Kidney (tissue), 14 donors: ENCODE data around the gene HOXD12. TPM values are rescaled to one million over a fixed set of nuclear protein-coding genes. Genes with fewer than 3 reads are reported as not detected.
A peak's percentile ranks its signal among the peaks of the same experiment; 100 is the strongest.

Experiments
- DNase-seq, 5 donors: peaks; one replicate each; pipeline ENCODE4 v3.0.0-alpha.2; 2013 to 2020
- FAIRE-seq: peaks from 2 replicates; lab custom pipeline; 2012; peaks lifted over from hg19 to GRCh38; lab: Jason Lieb, UNC
- H3K27ac ChIP-seq, 2 donors: one replicate each; pipeline ENCODE4 v1.7.0; 2013; ENCODE audit warnings: low read depth in 2 of 2, low read length in 2 of 2, inconsistent platforms in 1 of 2
- H3K27me3 ChIP-seq: one replicate; pipeline ENCODE4 v1.7.1; 2013; ENCODE audit warnings: low read length, inconsistent platforms; ENCODE audit not compliant: control insufficient read depth, insufficient read depth
- H3K36me3 ChIP-seq, 3 donors: one replicate each; pipeline versions ENCODE4 v1.7.0 to v1.7.1; 2013; ENCODE audit warnings: low read length in 3 of 3, control low read depth in 1 of 3, inconsistent platforms in 1 of 3; ENCODE audit not compliant: insufficient read depth in 3 of 3, control insufficient read depth in 2 of 3
- H3K4me1 ChIP-seq, 3 donors: one replicate each; pipeline versions ENCODE4 v1.7.0 to v1.7.1; 2013; ENCODE audit warnings: low read length in 3 of 3, inconsistent platforms in 1 of 3, low read depth in 1 of 3; ENCODE audit not compliant: control insufficient read depth in 2 of 3, insufficient read depth in 2 of 3
- H3K4me3 ChIP-seq, 3 donors: one replicate each; pipeline versions ENCODE4 v1.7.0 to v1.8.1; 2013; ENCODE audit warnings: low read length in 3 of 3, control low read depth in 1 of 3, inconsistent platforms in 1 of 3
- H3K9ac ChIP-seq, 3 donors: one replicate each; pipeline versions ENCODE4 v1.7.0 to v1.7.1; 2013; ENCODE audit warnings: low read length in 3 of 3, control low read depth in 1 of 3, inconsistent platforms in 1 of 3
- H3K9me3 ChIP-seq, 3 donors: one replicate each; pipeline versions ENCODE4 v1.7.0 to v1.7.1; 2013; ENCODE audit warnings: low read length in 3 of 3, control low read depth in 1 of 3, inconsistent platforms in 1 of 3; ENCODE audit not compliant: control insufficient read depth in 2 of 3, insufficient read depth in 1 of 3
- intact Hi-C: fragments of 100-400 bp; cut with DNase I; formaldehyde crosslinking; loops from one replicate; pipeline ENCODE4 v1.11.1; 2022
- polyA plus RNA-seq: library from polyadenylated mRNA; stranded (reverse); fragments of 350-450 nt; fragmentation: Illumina TruSeq; extraction: RNeasy Lipid Tissue Mini Kit (QIAGEN cat#74804); gene quantifications from one replicate; pipeline ENCODE4 v1.2.3, GENCODE V29; 2014; ENCODE audit warnings: low read depth, low replicate concordance; ENCODE audit not compliant: insufficient read depth
- total RNA-seq: library from RNA; stranded (reverse); fragmentation: NEBNext Ultra II Directional; extraction: Animal tissue kit (Norgen Biotek cat#: 25700); gene quantifications from one replicate; pipeline ENCODE4 v1.2.1, GENCODE V29; 2021
- TF ChIP-seq, protein P1 (sequence below): IDR thresholded peaks from 3 replicates; pipeline ENCODE4 v1.5.1; 2012; ENCODE audit warnings: mild to moderate bottlenecking, moderate library complexity, borderline replicate concordance; ENCODE audit not compliant: insufficient read depth; ENCODE audit errors: extremely low read depth
- donor health status: control.
- donor health status: control.
- donor health status: control.
- donor health status: control.
- donor health status: control.
- donor health status: DM: yes; HTN: yes; CAD: no.
- donor health status: Normal renal cell carcinoma (clear cell type).

HOXD12 gene
- total and polyA plus RNA-seq, 2 donors from 2014 or later, result not detected

DNA sequence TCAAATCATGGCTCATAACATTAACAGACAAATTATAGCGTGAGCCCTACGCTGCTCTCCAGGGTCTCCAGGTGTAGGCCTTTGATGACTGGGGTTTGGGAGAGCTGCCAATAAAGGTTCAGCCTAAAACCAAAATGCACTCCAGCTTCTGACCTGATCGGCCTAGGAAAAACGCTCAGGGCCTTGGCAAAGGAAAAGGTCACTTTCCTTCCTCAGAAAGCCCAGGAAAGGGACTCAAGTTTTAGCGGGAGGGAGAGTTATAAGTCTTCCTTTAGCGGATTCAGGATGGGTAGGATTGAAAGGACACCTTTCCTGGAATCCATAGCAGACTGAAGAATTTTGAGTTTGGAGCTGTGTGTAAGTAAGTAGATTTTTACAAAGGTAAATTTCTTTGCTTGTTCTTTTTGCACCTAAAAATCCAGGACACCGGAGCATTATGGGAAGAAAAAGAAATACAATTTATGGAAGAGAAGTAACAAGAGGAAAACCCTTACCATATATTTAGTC, 24.6 kb upstream of the HOXD12 start:
- DNase-seq (no peak), FAIRE-seq (no peak)
- Histone ChIP-seq H3K36me3 (no peaks in the 10 kb centered on the region), H3K4me1 (no peaks in the 10 kb centered on the region), H3K27me3 (peaks cover 90% of the 10 kb centered on the region), H3K9me3 (no peaks in the 10 kb centered on the region), H3K9ac (no peak overlapping the region), H3K27ac (no peak overlapping the region), H3K4me3 (no peak overlapping the region)
- intact Hi-C loops, result no loop called here
- TF ChIP-seq, protein P1, sequence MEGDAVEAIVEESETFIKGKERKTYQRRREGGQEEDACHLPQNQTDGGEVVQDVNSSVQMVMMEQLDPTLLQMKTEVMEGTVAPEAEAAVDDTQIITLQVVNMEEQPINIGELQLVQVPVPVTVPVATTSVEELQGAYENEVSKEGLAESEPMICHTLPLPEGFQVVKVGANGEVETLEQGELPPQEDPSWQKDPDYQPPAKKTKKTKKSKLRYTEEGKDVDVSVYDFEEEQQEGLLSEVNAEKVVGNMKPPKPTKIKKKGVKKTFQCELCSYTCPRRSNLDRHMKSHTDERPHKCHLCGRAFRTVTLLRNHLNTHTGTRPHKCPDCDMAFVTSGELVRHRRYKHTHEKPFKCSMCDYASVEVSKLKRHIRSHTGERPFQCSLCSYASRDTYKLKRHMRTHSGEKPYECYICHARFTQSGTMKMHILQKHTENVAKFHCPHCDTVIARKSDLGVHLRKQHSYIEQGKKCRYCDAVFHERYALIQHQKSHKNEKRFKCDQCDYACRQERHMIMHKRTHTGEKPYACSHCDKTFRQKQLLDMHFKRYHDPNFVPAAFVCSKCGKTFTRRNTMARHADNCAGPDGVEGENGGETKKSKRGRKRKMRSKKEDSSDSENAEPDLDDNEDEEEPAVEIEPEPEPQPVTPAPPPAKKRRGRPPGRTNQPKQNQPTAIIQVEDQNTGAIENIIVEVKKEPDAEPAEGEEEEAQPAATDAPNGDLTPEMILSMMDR, result no peak

- TF ChIP-seq, protein P1, result no peak
- H3K36me3 ChIP-seq, result no peaks in the 10 kb centered on the region
- DNase-seq (peak in 4 of 5 donors; percentile 58 to 80 (median 63)), FAIRE-seq (no peak)
- peaks cover 86% of the 10 kb centered on the region for H3K27me3 ChIP-seq
- no peak overlapping the region for H3K27ac ChIP-seq
- intact Hi-C loops, result no loop called here
- H3K9me3 ChIP-seq, result no peaks in the 10 kb centered on the region
- H3K4me1 ChIP-seq, result peaks cover 0 to under 1% (median 0%) of the 10 kb centered on the region in 3 donors
- H3K9ac ChIP-seq, result no peak overlapping the region
- no peak overlapping the region for H3K4me3 ChIP-seq
Measured at GRCh38 chr2:176075481-176075880, 24.1 kb upstream of the HOXD12 start.

GRCh38 chr2:176076063-176076462, 23.5 kb upstream of the HOXD12 start:
- FAIRE-seq (no peak), DNase-seq (no peak)
- Histone ChIP-seq H3K27me3 (peaks cover 87% of the 10 kb centered on the region), H3K36me3 (no peaks in the 10 kb centered on the region), H3K9ac (no peak overlapping the region), H3K4me3 (no peak overlapping the region), H3K4me1 (peaks cover 0 to 3% (median 0%) of the 10 kb centered on the region in 3 donors), H3K9me3 (peaks cover 0 to 2% (median 0%) of the 10 kb centered on the region in 3 donors), H3K27ac (no peak overlapping the region)
- TF ChIP-seq, protein P1, result no peak
- intact Hi-C loops, result no loop called here

GRCh38 chr2:176076796-176077195, 22.8 kb upstream of the HOXD12 start:
- intact Hi-C loops, result no loop called here
- H3K9ac ChIP-seq, result no peak overlapping the region
- FAIRE-seq (no peak), DNase-seq (peak in 2 of 5 donors; percentile 10 to 54)
- TF ChIP-seq, protein P1, result no peak
- H3K4me1 ChIP-seq, result peaks cover 0 to 3% (median 0%) of the 10 kb centered on the region in 3 donors
- H3K9me3 ChIP-seq, result peaks cover 0 to 7% (median 0%) of the 10 kb centered on the region in 3 donors
- peaks cover 89% of the 10 kb centered on the region for H3K27me3 ChIP-seq
- no peak overlapping the region for H3K27ac ChIP-seq
- no peaks in the 10 kb centered on the region for H3K36me3 ChIP-seq
- no peak overlapping the region for H3K4me3 ChIP-seq
